Measurements from ENCODE around the gene EPHB2.
"Not testable (repeated sequence)": the region's sequence is repeated elsewhere in the genome, so short reads cannot be mapped to it uniquely, and the experiment has no call there.

EPHB2 gene

GRCh38 chr1:22824466-22824865, 113.8 kb downstream of the EPHB2 start:
- DNase-seq, result no peak

GRCh38 chr1:22824975-22825374, 114.3 kb downstream of the EPHB2 start:
- no peak for DNase-seq

GRCh38 chr1:22825486-22826189, 115.0 kb downstream of the EPHB2 start:
- DNase-seq, result no peak

GRCh38 chr1:22826604-22827580, 116.3 kb downstream of the EPHB2 start:
- no peak for DNase-seq

GRCh38 chr1:22827666-22828483, 117.2 kb downstream of the EPHB2 start:
- DNase-seq, result no peak

- DNase-seq, result no peak
Measured at GRCh38 chr1:22828484-22829308, 118.1 kb downstream of the EPHB2 start.

GRCh38 chr1:22829309-22829989, 118.8 kb downstream of the EPHB2 start:
- DNase-seq, result no peak

GRCh38 chr1:22830041-22830566, 119.5 kb downstream of the EPHB2 start:
- no peak for DNase-seq

GRCh38 chr1:22830757-22831340, 120.2 kb downstream of the EPHB2 start:
- no peak for DNase-seq

GRCh38 chr1:22831729-22832413, 121.2 kb downstream of the EPHB2 start:
- no peak for DNase-seq

GRCh38 chr1:22832414-22832786, 121.8 kb downstream of the EPHB2 start:
- no peak for DNase-seq

- no peak for DNase-seq
Measured at GRCh38 chr1:22833699-22834098, 123.1 kb downstream of the EPHB2 start.

- not testable (repeated sequence) for DNase-seq
Measured at GRCh38 chr1:22834420-22834819, 123.8 kb downstream of the EPHB2 start.

GRCh38 chr1:22835636-22836319, 125.1 kb downstream of the EPHB2 start:
- DNase-seq, result no peak

GRCh38 chr1:22836850-22837249, 126.2 kb downstream of the EPHB2 start:
- no peak for DNase-seq

GRCh38 chr1:22837332-22837731, 126.7 kb downstream of the EPHB2 start:
- DNase-seq, result no peak

- DNase-seq, result no peak
Measured at GRCh38 chr1:22838965-22839364, 128.3 kb downstream of the EPHB2 start.

GRCh38 chr1:22839806-22840205, 129.2 kb downstream of the EPHB2 start:
- no peak for DNase-seq

GRCh38 chr1:22841142-22841541, 130.5 kb downstream of the EPHB2 start:
- DNase-seq, result no peak

- no peak for DNase-seq
Measured at GRCh38 chr1:22841860-22842281, 131.2 kb downstream of the EPHB2 start.

Data from CD4-positive, alpha-beta T cell treated with Interleukin-17A for 4 hours (primary cell).